ENCODE measurements around the gene CD47. TPM values are rescaled to one million over a fixed set of nuclear protein-coding genes. Genes with fewer than 3 reads are reported as not detected.

CD47 gene
- polyA plus RNA-seq, 1 of the 3 experiments (the other 2 are of a cell fraction), result 19.6 TPM

DNA sequence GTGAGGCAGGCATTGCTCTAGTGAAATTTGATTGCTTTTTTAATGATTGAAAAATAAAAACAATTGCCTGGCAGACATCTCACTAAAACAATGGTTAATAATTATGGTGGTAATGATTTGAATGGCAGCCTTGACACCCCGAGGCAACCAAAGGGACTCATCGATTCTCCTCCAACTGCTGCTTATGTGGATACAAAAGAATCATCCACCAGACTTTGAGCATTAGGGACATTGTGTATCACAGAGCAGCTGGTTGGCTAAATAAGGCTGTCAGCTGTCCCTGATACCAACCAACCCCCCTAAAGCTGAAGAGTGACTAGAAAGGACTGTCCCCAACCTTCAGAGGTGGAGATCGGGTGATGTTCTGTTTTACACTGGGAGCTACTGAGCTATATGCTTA is 1.7 kb upstream of the CD47 start:
- Histone ChIP-seq H3K27me3 (ENCODE audit: insufficient read depth) (no peaks in the 10 kb centered on the region), H3K9me2 (no peaks in the 10 kb centered on the region), H3K27ac (ENCODE audit: low read depth in 2 of 2, low read length in 1 of 2) (no peak overlapping the region), H3K4me3 (ENCODE audit: low read depth in 2 of 2, low read length in 1 of 2) (no peak overlapping the region), H3K36me3 (replicated peaks in 1 of 2; ENCODE audit: control insufficient read depth in 1 of 2, insufficient read depth in 2 of 2, low read length in 1 of 2) (no peaks in the 10 kb centered on the region), H3F3A (replicated peaks; ENCODE audit: insufficient read depth) (no peaks in the 10 kb centered on the region), H3K4me1 (ENCODE audit: control insufficient read depth in 1 of 2, insufficient read depth in 2 of 2, low read depth in 1 of 2, low read length in 1 of 2) (peaks cover 0 to 25% of the 10 kb centered on the region in 2 experiments; a peak in 2 of 4 replicates), H3K79me2 (ENCODE audit: insufficient read depth) (peaks cover 30% of the 10 kb centered on the region), H4K20me1 (ENCODE audit: insufficient read depth) (no peaks in the 10 kb centered on the region), H3K9me3 (no peaks in the 10 kb centered on the region), H2AFZ (ENCODE audit: low read depth) (no peak overlapping the region), H3K9ac (no peak overlapping the region), H3K4me2 (no peak overlapping the region)
- CTCF ChIA-PET, result interaction anchor here (1.4 kb wide), 1 partner anchor 385 kb away, joined by 4 read pairs; no protein-coding TSS in a partner anchor
- WGBS (ENCODE audit: low lambda C conversion rate), result 91% methylated on average over 3 of the region's 3 CpGs
- POLR2A ChIA-PET, result no interaction called here
- DNase-seq, result no peak
- no peak for TF ChIP-seq SMC3 (IDR thresholded peaks at IDR 0.05; ENCODE audit: low read depth, low read length)
- no peak for TF ChIP-seq FOXJ3 (CRISPR knock-in tag; IDR thresholded peaks at IDR 0.05)
- TF ChIP-seq, protein P1, sequence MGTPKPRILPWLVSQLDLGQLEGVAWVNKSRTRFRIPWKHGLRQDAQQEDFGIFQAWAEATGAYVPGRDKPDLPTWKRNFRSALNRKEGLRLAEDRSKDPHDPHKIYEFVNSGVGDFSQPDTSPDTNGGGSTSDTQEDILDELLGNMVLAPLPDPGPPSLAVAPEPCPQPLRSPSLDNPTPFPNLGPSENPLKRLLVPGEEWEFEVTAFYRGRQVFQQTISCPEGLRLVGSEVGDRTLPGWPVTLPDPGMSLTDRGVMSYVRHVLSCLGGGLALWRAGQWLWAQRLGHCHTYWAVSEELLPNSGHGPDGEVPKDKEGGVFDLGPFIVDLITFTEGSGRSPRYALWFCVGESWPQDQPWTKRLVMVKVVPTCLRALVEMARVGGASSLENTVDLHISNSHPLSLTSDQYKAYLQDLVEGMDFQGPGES (IDR thresholded peaks at IDR 0.05; ENCODE audit: low read depth, low read length), result no peak
- TF ChIP-seq MXI1 (IDR thresholded peaks at IDR 0.05; ENCODE audit: low read depth, low read length), result no peak
- no peak for TF ChIP-seq TEAD4 (IDR thresholded peaks at IDR 0.05; ENCODE audit: borderline replicate concordance, insufficient read depth)
- TF ChIP-seq, protein P2, sequence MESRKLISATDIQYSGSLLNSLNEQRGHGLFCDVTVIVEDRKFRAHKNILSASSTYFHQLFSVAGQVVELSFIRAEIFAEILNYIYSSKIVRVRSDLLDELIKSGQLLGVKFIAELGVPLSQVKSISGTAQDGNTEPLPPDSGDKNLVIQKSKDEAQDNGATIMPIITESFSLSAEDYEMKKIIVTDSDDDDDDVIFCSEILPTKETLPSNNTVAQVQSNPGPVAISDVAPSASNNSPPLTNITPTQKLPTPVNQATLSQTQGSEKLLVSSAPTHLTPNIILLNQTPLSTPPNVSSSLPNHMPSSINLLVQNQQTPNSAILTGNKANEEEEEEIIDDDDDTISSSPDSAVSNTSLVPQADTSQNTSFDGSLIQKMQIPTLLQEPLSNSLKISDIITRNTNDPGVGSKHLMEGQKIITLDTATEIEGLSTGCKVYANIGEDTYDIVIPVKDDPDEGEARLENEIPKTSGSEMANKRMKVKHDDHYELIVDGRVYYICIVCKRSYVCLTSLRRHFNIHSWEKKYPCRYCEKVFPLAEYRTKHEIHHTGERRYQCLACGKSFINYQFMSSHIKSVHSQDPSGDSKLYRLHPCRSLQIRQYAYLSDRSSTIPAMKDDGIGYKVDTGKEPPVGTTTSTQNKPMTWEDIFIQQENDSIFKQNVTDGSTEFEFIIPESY (IDR thresholded peaks at IDR 0.05; ENCODE audit: borderline replicate concordance, low read depth), result no peak
- no peak for TF ChIP-seq NFIC (IDR thresholded peaks at IDR 0.05; ENCODE audit: borderline replicate concordance)
- TF ChIP-seq, protein P3, sequence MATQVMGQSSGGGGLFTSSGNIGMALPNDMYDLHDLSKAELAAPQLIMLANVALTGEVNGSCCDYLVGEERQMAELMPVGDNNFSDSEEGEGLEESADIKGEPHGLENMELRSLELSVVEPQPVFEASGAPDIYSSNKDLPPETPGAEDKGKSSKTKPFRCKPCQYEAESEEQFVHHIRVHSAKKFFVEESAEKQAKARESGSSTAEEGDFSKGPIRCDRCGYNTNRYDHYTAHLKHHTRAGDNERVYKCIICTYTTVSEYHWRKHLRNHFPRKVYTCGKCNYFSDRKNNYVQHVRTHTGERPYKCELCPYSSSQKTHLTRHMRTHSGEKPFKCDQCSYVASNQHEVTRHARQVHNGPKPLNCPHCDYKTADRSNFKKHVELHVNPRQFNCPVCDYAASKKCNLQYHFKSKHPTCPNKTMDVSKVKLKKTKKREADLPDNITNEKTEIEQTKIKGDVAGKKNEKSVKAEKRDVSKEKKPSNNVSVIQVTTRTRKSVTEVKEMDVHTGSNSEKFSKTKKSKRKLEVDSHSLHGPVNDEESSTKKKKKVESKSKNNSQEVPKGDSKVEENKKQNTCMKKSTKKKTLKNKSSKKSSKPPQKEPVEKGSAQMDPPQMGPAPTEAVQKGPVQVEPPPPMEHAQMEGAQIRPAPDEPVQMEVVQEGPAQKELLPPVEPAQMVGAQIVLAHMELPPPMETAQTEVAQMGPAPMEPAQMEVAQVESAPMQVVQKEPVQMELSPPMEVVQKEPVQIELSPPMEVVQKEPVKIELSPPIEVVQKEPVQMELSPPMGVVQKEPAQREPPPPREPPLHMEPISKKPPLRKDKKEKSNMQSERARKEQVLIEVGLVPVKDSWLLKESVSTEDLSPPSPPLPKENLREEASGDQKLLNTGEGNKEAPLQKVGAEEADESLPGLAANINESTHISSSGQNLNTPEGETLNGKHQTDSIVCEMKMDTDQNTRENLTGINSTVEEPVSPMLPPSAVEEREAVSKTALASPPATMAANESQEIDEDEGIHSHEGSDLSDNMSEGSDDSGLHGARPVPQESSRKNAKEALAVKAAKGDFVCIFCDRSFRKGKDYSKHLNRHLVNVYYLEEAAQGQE (IDR thresholded peaks at IDR 0.05; ENCODE audit: low read depth, low read length), result no peak
- TF ChIP-seq FOXM1 (IDR thresholded peaks at IDR 0.05; ENCODE audit: low read depth), result no peak

Measured in SK-N-SH (cell line).